H9 (cell line): ENCODE data around the gene ALAS1. TPM values are rescaled to one million over a fixed set of nuclear protein-coding genes. Genes with fewer than 3 reads are reported as not detected.

Experiments
- DNase-seq: peaks from one replicate; pipeline ENCODE4 v3.0.0-alpha.2; 2017
- H2AFZ ChIP-seq: one replicate; pipeline ENCODE4 v1.6.1; 2013; ENCODE audit warnings: mild to moderate bottlenecking, low read length, control low read depth, moderate library complexity
- H2AK5ac ChIP-seq: 2 replicates; pipeline ENCODE4 v1.6.1; 2013; ENCODE audit warnings: low read length, control low read depth, mixed read lengths; ENCODE audit not compliant: insufficient read length
- H2BK120ac ChIP-seq: one replicate; pipeline ENCODE4 v1.6.1; 2013; ENCODE audit warnings: low read depth, mild to moderate bottlenecking, low read length, control low read depth, inconsistent platforms; ENCODE audit not compliant: poor library complexity, severe bottlenecking
- H2BK12ac ChIP-seq: 2 replicates; pipeline ENCODE4 v1.6.1; 2013; ENCODE audit warnings: low read length, control low read depth, mixed read lengths, low read depth; ENCODE audit not compliant: insufficient read length
- H2BK15ac ChIP-seq: 2 replicates; pipeline ENCODE4 v1.6.1; 2013; ENCODE audit warnings: low read depth, low read length, control low read depth
- H2BK20ac ChIP-seq: one replicate; pipeline ENCODE4 v1.6.1; 2013; ENCODE audit warnings: low read depth, mild to moderate bottlenecking, low read length, control low read depth, inconsistent platforms; ENCODE audit not compliant: poor library complexity, severe bottlenecking
- H2BK5ac ChIP-seq: 2 replicates; pipeline ENCODE4 v1.6.1; 2013; ENCODE audit warnings: low read length, control low read depth, mixed read lengths; ENCODE audit not compliant: insufficient read length
- H3K14ac ChIP-seq: 2 replicates; pipeline ENCODE4 v1.6.1; 2013; ENCODE audit warnings: low read length, control low read depth; ENCODE audit not compliant: insufficient read depth
- H3K18ac ChIP-seq: 2 replicates; pipeline ENCODE4 v1.6.1; 2013; ENCODE audit warnings: low read depth, mild to moderate bottlenecking, mixed read lengths, low read length, control low read depth; ENCODE audit not compliant: insufficient read length
- H3K23ac ChIP-seq: 2 replicates; pipeline ENCODE4 v1.6.1; 2013; ENCODE audit warnings: low read length, control low read depth, mixed read lengths, low read depth; ENCODE audit not compliant: insufficient read length
- H3K23me2 ChIP-seq: 2 replicates; pipeline ENCODE4 v1.6.1; 2013; ENCODE audit warnings: low read depth, mild to moderate bottlenecking, mixed read lengths, low read length, control low read depth; ENCODE audit not compliant: insufficient read length, poor library complexity, severe bottlenecking
- H3K27ac ChIP-seq: 2 replicates; pipeline ENCODE4 v1.5.1; 2013; ENCODE audit warnings: low read length, control low read depth, mixed read lengths, low read depth; ENCODE audit not compliant: insufficient read length
- H3K27me3 ChIP-seq: 2 replicates; pipeline ENCODE4 v1.6.1; 2013; ENCODE audit warnings: low read length, control low read depth, inconsistent platforms; ENCODE audit not compliant: insufficient read depth
- H3K4ac ChIP-seq: 2 replicates; pipeline ENCODE4 v1.6.1; 2013; ENCODE audit warnings: low read depth, mild to moderate bottlenecking, control low read depth, inconsistent platforms, low read length, moderate library complexity
- H3K4me1 ChIP-seq: 2 replicates; pipeline ENCODE4 v1.6.1; 2013; ENCODE audit warnings: low read length, control low read depth, inconsistent platforms; ENCODE audit not compliant: insufficient read depth
- H3K4me2 ChIP-seq: 2 replicates; pipeline ENCODE4 v1.6.1; 2013; ENCODE audit warnings: low read length, control low read depth, mixed read lengths; ENCODE audit not compliant: insufficient read length, insufficient read depth
- H3K56ac ChIP-seq: 2 replicates; pipeline ENCODE4 v1.6.1; 2013; ENCODE audit warnings: low read depth, mild to moderate bottlenecking, mixed read lengths, low read length, control low read depth; ENCODE audit not compliant: insufficient read length
- H3K79me1 ChIP-seq: 2 replicates; pipeline ENCODE4 v1.6.1; 2013; ENCODE audit warnings: low read depth, mild to moderate bottlenecking, moderate library complexity, low read length, control low read depth, inconsistent platforms; ENCODE audit not compliant: insufficient read depth, poor library complexity, severe bottlenecking
- H3K79me2 ChIP-seq: 2 replicates; pipeline ENCODE4 v1.6.1; 2013; ENCODE audit warnings: low read length, control low read depth, inconsistent platforms; ENCODE audit not compliant: insufficient read depth
- H3K9ac ChIP-seq: 2 replicates; pipeline ENCODE4 v1.6.1; 2013; ENCODE audit warnings: low read length, control low read depth, mixed read lengths; ENCODE audit not compliant: insufficient read length; ENCODE audit errors: extremely low read depth
- H3K9me3 ChIP-seq: one replicate; pipeline ENCODE4 v1.6.1; 2013; ENCODE audit warnings: low read depth, low read length, inconsistent platforms; ENCODE audit not compliant: control insufficient read depth
- H3T11ph ChIP-seq: one replicate; pipeline ENCODE4 v1.6.1; 2013; ENCODE audit warnings: mild to moderate bottlenecking, low read length, control low read depth, inconsistent platforms
- H4K20me1 ChIP-seq: one replicate; pipeline ENCODE4 v1.6.1; 2013; ENCODE audit not compliant: control insufficient read depth, insufficient read length, insufficient read depth
- H4K5ac ChIP-seq: 2 replicates; pipeline ENCODE4 v1.6.1; 2013; ENCODE audit warnings: low read depth, mild to moderate bottlenecking, mixed read lengths, low read length, control low read depth; ENCODE audit not compliant: insufficient read length
- H4K8ac ChIP-seq: replicated peaks from 2 replicates; pipeline ENCODE4 v1.6.1; 2013; ENCODE audit warnings: low read length, control low read depth, mixed read lengths, low read depth; ENCODE audit not compliant: insufficient read length
- H4K91ac ChIP-seq: 2 replicates; pipeline ENCODE4 v1.6.1; 2013; ENCODE audit warnings: low read depth, mild to moderate bottlenecking, moderate library complexity, mixed read lengths, low read length, control low read depth; ENCODE audit not compliant: insufficient read length
- H3K27ac Mint-ChIP-seq, 3 experiments: 2 replicates in 2 of 3; 3 replicates in 1 of 3; pipeline ENCODE4 v1.8.0; 2020 to 2021; ENCODE audit warnings: mixed read lengths in 3 of 3, mild to moderate bottlenecking in 1 of 3, moderate library complexity in 1 of 3
- H3K27me3 Mint-ChIP-seq: 2 replicates; pipeline ENCODE4 v1.8.0; 2021; ENCODE audit warnings: low read depth, mild to moderate bottlenecking, moderate library complexity, mixed read lengths
- H3K36me3 Mint-ChIP-seq, 3 experiments: 2 replicates in 2 of 3; 3 replicates in 1 of 3; pipeline ENCODE4 v1.8.0; 2020 to 2021; ENCODE audit warnings: low read depth in 3 of 3, mixed read lengths in 3 of 3; ENCODE audit not compliant: insufficient read depth in 1 of 3
- H3K4me1 Mint-ChIP-seq, 2 experiments: 2 replicates each; pipeline ENCODE4 v1.8.0; 2020; ENCODE audit warnings: mixed read lengths in 2 of 2
- H3K4me3 Mint-ChIP-seq, 2 experiments: 2 replicates in 1 of 2; 3 replicates in 1 of 2; pipeline ENCODE4 v1.8.0; 2020 to 2021; ENCODE audit warnings: mild to moderate bottlenecking in 2 of 2, mixed read lengths in 2 of 2, moderate library complexity in 1 of 2
- H3K9me3 Mint-ChIP-seq, 2 experiments: 2 replicates in 1 of 2; 3 replicates in 1 of 2; pipeline ENCODE4 v1.8.0; 2020; ENCODE audit warnings: mild to moderate bottlenecking in 2 of 2, mixed read lengths in 2 of 2, moderate library complexity in 1 of 2
- CTCF ChIP-seq: fragments of 200-600 bp; sonication (generic); conservative IDR thresholded peaks from 3 replicates; pipeline ENCODE4 v1.8.0; 2021; ENCODE audit warnings: antibody characterized with exemption, mild to moderate bottlenecking
- WGBS: extraction: QIAGEN DNeasy Blood & Tissue Kit; methylation state at CpG from one replicate; pipeline ENCODE4 v1.1.7; 2013; ENCODE audit warnings: missing lambda C conversion rate, low lambda C conversion rate, mixed read lengths; ENCODE audit not compliant: insufficient read length; ENCODE audit errors: extremely low coverage; 5-methylcytosine and 5-hydroxymethylcytosine counted together
- total RNA-seq: library from RNA; stranded (reverse); gene quantifications from 2 replicates; pipeline ENCODE4 v1.2.1, GENCODE V29; 2021

The ALAS1 gene
- total RNA-seq, 1 experiment from 2014 or later: 39.1 TPM

- Histone ChIP-seq H2BK5ac (no peak overlapping the region), H3K9ac (no peak overlapping the region), H3K23ac (no peak overlapping the region), H2AFZ (no peak overlapping the region), H3K79me2 (no peaks in the 10 kb centered on the region), H2AK5ac (no peak overlapping the region), H2BK120ac (no peak overlapping the region), H4K5ac (no peak overlapping the region), H3K14ac (no peak overlapping the region), H3K23me2 (no peaks in the 10 kb centered on the region), H2BK15ac (no peak overlapping the region), H3T11ph (no peak overlapping the region), H4K91ac (no peak overlapping the region), H3K27ac (no peak overlapping the region), H4K8ac (no peak overlapping the region), H3K79me1 (no peaks in the 10 kb centered on the region), H3K4me1 (no peaks in the 10 kb centered on the region; the same call in 1 of the 2 replicates), H4K20me1 (peaks cover 3% of the 10 kb centered on the region), H3K4me2 (no peak overlapping the region), H3K9me3 (no peaks in the 10 kb centered on the region), H3K4ac (no peak overlapping the region), H2BK20ac (no peak overlapping the region), H3K27me3 (no peaks in the 10 kb centered on the region), H3K56ac (no peak overlapping the region), H3K18ac (no peak overlapping the region), H2BK12ac (no peak overlapping the region)
- no peaks in the 10 kb centered on the region for H3K9me3 Mint-ChIP-seq
- no peaks in the 10 kb centered on the region for H3K27me3 Mint-ChIP-seq
- no CpG with 5 or more reads among the region's 8 CpGs for WGBS
- no peak overlapping the region for H3K27ac Mint-ChIP-seq
- TF ChIP-seq CTCF: no peak
- no peak for DNase-seq
- H3K36me3 Mint-ChIP-seq: peaks cover 31 to 81% (median 75%) of the 10 kb centered on the region in 3 experiments; a peak in 6 of 7 replicates
- H3K4me3 Mint-ChIP-seq: no peak overlapping the region
- H3K4me1 Mint-ChIP-seq: peaks cover 0 to 4% of the 10 kb centered on the region in 2 experiments; a peak in 2 of 4 replicates
Observed at GRCh38 chr3:52213005-52213404, 15.0 kb downstream of the ALAS1 start.
